Sigmoid colon (tissue), 4 donors: ENCODE measurements around the gene KCNH1.

ENCODE experiments used
- CTCF ChIP-seq, 4 experiments: fragments of 450-650 bp in 3 of 4; fragments of 200-600 bp in 1 of 4; IDR thresholded peaks; one replicate each; pipeline ENCODE4 v1.5.1; 2016 to 2019; ENCODE audit warnings: antibody characterized with exemption in 4 of 4, mild to moderate bottlenecking in 3 of 4, moderate library complexity in 2 of 4
- EP300 ChIP-seq, 4 donors: sonication (generic); formaldehyde crosslinking; IDR thresholded peaks; one replicate each; pipeline ENCODE4 v1.6.1; 2017; ENCODE audit warnings: antibody characterized with exemption in 4 of 4
- POLR2A ChIP-seq, 2 donors: fragments of 450-650 bp; IDR thresholded peaks; one replicate each; pipeline ENCODE4 v1.6.1; 2016; ENCODE audit warnings: antibody characterized with exemption in 2 of 2, mild to moderate bottlenecking in 2 of 2, moderate library complexity in 2 of 2
- POLR2AphosphoS5 ChIP-seq, 4 donors: sonication (generic); formaldehyde crosslinking; IDR thresholded peaks; one replicate each; pipeline ENCODE4 v1.6.1; 2017; ENCODE audit warnings: antibody characterized with exemption in 4 of 4

DNA sequence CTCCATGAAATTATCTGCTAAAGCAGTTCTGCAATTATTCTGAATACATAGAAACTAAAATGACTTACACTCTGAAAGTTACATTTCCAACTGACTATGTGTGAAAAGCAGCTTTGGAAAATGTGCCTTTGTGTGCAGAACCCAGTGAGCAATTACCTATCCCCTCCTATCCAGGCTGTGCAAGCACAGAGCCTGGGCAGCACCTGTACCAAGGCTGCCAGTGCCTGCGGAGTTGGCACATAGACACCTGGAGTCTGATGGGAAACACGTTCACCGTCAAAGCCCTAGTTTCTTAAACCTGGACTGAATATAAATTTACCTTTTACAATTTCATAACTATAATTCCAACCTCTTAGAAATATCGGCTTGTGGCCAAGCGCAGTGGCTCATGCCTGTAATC is 307.3 kb downstream of the KCNH1 start:
- TF ChIP-seq CTCF (IDR thresholded peaks at IDR 0.05), result no peak
- no peak for TF ChIP-seq POLR2A (IDR thresholded peaks at IDR 0.05)
- no peak for TF ChIP-seq POLR2AphosphoS5 (IDR thresholded peaks at IDR 0.05)
- no peak for TF ChIP-seq EP300 (IDR thresholded peaks at IDR 0.05)
